Stimulated activated CD8-positive, alpha-beta memory T cell treated with anti-CD3 and anti-CD28 coated beads, Interleukin-12 subunit alpha, Interleukin-12 subunit beta, amount 100 ng/mL, for 1 hour (primary cell): ENCODE data around the gene THPO.

ENCODE experiments used
- DNase-seq: peaks from one replicate; pipeline ENCODE4 v3.0.0-alpha.2; 2020; ENCODE audit warnings: low read depth

THPO gene

GRCh38 chr3:184362668-184363546 lies 15.1 kb downstream of the THPO start:
- DNase-seq = peak; percentile 94

DNA sequence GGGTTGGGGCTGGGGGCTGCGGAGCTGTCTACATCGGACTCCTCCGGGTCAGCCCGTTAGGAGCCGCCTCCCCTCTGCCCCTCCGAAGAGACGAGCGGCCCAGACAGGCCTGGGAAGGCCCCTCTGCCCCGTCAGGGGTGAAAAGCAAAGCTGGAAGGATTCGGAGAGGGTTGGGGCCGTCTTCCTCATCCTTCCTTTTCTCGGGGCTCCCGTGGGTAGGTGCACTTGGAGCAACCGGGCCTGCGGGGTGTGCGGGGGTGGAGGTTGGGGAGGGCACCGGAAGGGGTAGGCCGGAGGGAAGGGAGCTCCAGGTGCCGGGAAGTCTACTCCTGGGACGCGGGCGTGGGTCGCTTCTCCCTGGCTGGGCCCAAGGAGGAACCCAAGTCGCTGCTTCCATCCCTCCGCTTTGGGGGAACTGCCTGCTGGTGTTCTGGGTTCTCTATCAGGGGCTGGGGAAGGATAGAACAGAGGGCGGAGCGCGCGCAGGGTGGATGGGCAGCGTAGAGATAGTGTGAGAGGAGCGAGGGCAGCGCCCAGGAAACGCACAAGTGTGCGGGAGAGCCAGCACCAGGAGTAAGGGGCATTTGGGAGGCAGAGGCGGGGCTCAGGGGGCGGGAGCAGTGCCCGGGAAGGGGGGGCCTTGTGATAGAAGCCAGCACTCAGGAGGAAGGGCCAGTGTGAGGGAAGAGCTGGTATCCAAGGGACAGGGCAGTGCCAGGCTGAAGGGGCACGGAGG lies 15.9 kb downstream of the THPO start:
- DNase-seq = peak; percentile 10

GRCh38 chr3:184361532-184361931 lies 16.5 kb downstream of the THPO start, which contains the start of the genes CLCN2 and POLR2H:
TSS of gene CLCN2 (minus strand) at chr3:184361605. CDS start at chr3:184361479, 126 bp downstream.
TSS of gene POLR2H (plus strand) at chr3:184361710. CDS start at chr3:184363493, 1,783 bp downstream.
- no peak for DNase-seq

DNA sequence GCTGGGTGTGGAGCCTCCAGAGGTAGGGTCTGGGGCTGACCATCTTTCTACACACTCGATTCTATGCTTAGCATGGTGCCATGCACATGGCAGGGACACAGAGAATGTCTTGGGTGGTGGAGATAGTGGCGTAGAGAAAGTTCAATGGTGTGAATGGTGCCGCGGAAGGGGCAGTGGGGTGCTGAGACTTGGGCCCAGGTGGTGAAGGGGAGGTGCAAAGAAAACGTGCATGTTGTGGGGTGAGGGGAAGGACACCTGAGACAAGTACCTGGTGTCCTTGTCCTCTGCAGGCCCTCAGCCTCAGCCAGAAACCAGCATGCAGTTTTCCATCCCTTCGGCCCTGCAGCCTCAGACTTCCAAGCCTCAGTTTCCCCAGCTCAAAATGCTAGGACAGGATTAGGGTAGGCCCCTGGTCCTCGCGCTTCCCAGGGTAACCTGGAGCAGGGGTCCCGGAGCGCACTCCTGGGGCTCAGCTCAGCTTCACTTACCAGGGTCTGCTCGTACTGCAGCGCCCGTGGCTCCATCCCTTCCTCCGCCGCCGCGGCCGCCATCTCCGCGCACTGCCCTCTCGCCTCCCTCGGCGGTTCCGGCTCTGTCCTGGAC lies 17.0 kb downstream of the THPO start:
- no peak for DNase-seq

DNA sequence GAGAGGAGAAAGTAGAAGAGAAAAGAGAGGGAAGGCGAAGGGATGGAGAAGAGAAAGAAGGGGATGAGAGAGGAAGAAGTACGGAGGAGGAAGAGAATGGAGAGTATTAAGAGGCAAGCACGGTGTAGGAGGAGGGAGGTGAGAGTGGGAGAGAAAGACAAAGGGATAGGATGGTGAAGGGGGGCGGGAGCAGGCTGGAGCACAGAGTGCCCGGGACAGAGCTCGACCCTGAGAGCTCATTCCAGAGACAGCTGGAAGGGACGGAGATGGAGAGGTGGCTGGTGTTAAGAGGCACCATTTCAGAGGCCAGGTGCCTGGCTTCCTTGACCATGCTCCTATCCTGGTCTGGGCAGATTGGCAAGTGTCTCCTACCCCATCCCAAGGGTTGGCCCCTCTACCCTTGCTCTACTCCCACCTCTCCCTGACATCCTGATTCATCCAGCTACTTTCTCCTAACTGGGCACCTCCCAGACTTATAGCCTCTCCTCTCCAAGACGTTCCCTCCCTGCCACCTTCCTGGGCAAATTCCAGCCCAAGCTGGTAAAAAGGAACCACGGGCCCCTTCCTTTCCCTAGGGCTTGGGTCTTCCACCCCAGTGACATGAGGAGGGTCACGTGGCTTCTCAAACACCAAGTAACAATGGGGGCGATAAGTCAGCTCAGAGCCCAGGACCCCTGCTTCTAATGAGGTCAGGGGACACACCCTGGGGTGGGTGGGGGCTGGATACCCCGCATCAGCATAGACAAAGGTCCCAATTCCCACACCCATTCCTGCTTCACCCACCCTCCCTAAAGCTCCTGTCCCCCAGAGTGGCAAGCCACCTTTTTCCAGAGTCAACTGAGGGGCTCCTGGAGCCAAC lies 17.7 kb downstream of the THPO start:
- no peak for DNase-seq

GRCh38 chr3:184359610-184360009 lies 18.4 kb downstream of the THPO start:
- no peak for DNase-seq

DNA sequence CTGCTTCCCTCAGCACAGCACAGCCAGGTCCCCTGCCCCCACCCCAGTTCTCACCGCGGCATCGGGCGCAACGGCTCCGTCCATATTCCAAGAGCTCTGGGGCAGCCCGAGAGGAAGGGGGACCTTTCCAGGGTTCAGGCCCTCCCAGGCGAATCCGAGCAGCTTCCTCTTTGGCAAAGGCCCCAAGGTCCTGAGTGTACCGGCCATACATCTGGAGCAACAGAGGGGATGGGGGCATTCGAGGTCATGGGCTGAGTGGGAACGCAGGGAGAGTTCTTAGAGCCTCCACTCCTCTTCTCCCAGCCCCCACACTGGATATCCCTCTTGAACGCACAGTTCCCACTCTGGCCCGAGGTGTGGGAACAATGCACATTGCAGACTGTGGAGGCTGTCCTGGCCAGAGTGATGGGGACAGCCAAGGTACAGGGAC lies 19.1 kb downstream of the THPO start:
- no peak for DNase-seq

DNA sequence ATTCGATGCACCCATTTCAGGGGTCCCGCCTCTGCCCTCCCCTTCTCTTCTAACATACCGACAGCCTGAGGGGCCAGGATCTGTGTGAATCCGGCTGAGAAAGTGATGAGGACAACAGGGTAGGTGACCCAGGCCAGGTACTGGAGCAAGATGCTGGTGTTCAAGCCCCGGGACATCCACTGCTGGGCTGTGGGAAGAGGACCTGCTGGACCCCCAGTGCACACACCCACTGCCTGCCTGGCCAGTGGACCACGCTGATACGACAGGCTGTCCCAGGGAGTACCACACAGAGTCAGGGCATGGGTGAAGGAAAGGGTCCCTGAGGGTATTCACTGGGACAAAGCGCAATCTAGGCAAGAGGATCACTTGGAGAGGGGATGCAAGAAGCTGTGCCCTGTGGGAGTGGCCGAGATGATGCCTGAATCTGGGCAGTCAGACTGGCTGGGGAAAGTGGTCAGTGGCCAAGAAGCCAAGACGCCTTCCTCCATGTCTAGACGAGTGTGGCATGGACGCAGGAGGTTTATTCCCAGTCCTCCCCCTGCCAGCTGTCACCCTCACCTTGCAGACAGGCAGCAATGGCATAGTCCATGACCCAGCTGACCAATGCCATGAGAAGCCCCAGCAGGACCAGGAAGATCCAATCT lies 19.8 kb downstream of the THPO start:
- DNase-seq = no peak

DNA sequence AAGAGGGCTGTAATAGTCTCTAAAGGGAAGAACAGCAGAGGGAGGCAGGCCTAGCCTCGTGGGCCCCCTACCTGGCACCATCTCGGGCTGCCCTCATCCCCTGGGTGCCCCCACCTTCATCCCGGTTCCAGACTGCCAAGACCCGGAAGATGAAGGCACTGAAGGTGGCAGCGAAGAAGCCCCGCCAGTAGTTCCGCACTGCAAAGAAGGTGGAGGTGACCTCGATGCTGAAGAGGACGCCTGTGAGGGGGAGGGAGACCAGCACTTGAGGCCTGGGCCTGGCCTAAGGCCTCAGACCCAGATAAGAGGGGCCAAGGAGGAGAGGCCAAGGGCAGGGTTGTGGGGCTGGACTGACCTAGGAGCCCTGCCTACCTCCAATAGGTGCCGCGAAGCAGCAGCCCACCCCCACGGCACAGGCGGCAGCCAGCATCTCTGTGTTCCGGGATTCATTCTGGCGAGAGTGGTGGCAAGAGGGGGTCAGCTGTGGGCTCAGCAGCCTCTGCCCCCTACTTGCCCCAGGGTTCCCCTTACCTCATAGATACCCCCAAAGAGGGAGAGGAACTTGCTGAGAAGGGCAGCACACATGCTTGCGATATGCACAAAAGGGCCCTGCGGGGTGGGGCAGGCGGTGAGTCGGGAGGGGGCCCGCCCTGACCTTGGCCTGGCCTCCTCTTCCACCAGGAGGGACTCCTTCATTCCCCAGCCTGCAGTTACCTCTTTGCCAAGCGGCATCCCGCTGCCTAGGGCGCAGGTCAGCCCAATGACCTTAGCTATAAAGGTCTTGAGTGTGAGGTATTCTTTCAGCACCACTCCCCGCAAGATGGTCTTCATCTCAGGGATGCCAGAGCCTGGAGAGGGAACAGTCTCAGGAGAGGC lies 20.5 kb downstream of the THPO start:
- no peak for DNase-seq

DNA sequence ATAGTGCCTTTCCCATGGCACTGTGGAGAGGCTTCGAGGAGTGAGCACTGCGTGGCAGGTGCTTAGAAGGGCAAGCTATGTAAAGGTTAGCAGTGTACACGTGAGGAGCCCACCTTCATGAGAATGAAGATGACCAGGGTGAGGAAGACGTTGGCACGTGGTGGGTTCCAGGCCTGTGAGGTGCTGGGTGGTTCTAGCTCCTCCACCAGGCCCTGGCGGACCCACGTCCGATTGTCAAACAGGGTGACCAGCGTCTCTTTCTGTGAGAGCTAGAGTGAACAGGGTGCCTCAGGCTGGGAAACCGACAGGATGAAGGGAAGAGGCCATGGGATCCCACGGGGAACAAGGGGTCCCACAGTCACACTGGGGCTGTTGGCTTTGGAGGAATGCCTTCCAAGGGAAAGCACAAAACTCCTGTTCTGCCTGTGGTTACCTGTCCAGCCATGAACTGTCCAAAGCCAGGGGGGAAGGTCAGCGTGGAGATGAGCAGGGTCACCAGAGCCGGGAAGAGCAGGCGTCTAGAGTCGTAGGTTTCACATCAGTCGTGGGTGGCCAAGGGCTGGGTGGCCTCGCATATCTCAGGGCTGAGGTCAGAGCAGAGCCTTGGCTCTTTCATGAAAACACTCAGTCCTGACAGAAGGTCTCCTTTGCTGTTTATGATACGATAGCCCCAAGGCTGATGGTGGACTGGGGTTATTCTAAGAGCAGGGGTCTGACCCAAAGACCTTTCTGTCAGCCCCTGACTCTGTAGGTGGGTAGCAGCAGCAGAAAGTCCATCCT lies 22.6 kb downstream of the THPO start:
- no peak for DNase-seq

DNA sequence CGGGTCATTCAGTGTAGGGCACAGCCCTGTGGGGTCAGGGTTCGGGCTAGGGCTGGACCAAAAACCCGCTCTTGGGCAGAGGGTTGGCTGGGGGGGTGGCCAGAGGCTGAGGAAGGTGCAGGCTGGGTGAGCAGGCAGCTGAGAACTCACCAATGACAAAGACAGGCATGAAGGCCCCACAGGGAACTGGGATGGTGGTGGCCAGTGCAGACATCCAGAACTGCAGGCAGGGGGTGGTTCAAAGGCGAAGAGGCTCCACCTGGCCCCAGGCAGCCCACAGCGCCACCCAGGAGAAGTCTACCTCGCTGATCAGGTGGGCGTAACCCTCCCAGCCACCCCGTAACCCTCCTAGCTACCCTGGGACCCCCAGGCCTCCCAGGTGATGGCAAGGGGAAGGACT lies 23.3 kb downstream of the THPO start:
- DNase-seq = no peak

GRCh38 chr3:184354121-184354728 lies 23.8 kb downstream of the THPO start:
- peak; percentile 44 for DNase-seq

GRCh38 chr3:184353546-184353941 lies 24.5 kb downstream of the THPO start:
- no peak for DNase-seq

DNA sequence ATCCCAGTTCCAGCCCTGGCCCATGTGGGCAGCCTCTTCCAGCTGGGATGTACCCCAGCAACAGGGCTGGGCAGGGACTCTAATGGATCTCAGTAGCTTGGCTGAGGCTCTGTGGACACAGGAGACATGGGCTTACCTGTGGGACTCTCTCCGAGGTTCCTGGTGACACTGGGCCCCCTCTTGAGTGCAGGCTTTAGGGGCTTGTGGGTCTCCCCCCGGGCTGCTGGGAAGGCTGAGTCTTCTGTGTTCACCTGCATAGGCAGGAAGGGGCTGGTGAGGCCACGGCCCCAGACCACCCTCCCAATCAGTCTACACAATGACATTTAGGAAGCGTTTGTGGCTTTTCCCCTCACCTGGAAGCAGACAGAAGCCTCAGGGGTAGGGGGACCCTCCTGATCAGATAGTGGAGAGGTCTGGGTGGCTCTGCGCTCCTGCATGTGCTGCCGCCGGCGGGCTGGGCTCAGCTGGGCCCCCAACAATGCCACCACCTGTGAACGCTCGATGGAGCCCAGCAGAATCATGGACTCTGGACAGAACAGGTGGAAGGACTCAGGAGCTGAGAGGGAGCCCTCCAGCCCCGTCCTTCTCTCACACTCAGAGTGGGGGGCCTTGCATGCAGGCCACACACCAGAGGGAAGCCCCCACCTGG lies 25.0 kb downstream of the THPO start:
- DNase-seq = no peak

DNA sequence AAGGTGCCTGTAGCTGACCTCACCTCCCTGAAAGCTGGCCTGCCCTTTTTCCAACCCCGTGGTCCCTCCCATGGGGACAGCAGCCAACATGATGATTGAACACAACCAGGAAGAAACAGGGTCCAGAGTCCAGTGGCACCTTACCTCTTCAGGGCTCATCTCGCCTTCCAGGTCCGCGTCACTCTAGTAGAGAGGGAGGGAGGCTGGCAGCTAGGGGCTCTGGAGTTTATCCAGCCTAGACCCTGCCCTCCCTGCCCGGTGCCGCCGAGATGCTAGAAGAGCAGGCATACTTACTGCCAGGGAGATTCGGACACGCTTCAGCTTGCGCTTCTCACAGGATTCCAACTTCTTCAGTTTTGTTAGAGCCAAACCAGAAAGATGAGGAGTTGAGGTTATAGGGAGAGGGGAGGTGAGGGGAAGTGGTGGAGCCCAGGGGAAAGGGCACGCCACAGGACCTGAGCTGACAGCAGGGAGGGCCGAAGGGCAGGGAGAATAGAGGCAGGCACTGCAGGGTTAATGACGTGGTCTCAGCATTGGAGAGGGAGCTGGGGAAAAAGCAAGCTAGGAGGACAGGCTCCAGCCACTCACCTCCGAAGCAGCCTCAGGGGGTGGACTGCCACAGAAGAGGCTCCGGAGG lies 25.7 kb downstream of the THPO start:
- no peak for DNase-seq

GRCh38 chr3:184351511-184352148 lies 26.4 kb downstream of the THPO start:
- no peak for DNase-seq

DNA sequence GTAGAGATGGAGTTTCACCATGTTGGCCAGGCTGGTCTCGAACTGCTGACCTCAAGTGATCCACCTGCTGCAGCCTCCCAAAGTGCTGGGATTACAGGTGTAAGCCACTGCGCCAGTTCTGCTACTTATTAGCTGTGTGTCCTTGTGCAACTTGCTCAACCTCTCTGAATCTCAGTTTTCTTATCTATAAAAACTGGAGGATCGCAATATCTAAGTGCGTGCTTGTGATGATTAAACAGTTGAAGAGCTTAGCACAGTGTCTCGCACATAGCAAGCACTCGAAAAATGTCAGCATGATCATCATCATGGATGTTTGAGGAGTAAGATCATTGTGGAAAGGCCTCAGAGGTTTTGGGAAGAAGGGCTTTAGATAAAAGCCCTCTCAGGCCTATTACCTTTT lies 27.4 kb downstream of the THPO start:
- no peak for DNase-seq
